Measurements from ENCODE around the gene HTT. TPM values are rescaled to one million over a fixed set of nuclear protein-coding genes. Genes with fewer than 3 reads are reported as not detected.

HTT gene
- total and polyA plus RNA-seq, 4 donors = 8.6 to 39.8 (median 16.4) TPM

GRCh38 chr4:3252831-3253641, 178.6 kb downstream of the HTT start:
- DNase-seq (ENCODE audit: low spot score) = no peak
- H3K27ac ChIP-seq (ENCODE audit: low read depth in 1 of 2, low read length in 2 of 2) = no peak overlapping the region
- no peak overlapping the region for H3K9ac ChIP-seq (ENCODE audit: low read depth in 1 of 2, low read length in 2 of 2)
- no peaks in the 10 kb centered on the region for H3K9me3 ChIP-seq (ENCODE audit: control insufficient read depth in 4 of 4, low read length in 3 of 4)
- no peaks in the 10 kb centered on the region for H3K27me3 ChIP-seq (ENCODE audit: control insufficient read depth in 4 of 4, insufficient read depth in 4 of 4, low read length in 3 of 4)
- H3K36me3 ChIP-seq (ENCODE audit: control insufficient read depth in 4 of 4, insufficient read depth in 3 of 4, low read depth in 1 of 4, low read length in 3 of 4) = peaks cover 0 to 3% (median 0%) of the 10 kb centered on the region in 4 donors
- no peak for TF ChIP-seq FOXA1 (IDR thresholded peaks at IDR 0.05)
- no peak for TF ChIP-seq RAD21 (IDR thresholded peaks at IDR 0.05)
- TF ChIP-seq, protein P1, sequence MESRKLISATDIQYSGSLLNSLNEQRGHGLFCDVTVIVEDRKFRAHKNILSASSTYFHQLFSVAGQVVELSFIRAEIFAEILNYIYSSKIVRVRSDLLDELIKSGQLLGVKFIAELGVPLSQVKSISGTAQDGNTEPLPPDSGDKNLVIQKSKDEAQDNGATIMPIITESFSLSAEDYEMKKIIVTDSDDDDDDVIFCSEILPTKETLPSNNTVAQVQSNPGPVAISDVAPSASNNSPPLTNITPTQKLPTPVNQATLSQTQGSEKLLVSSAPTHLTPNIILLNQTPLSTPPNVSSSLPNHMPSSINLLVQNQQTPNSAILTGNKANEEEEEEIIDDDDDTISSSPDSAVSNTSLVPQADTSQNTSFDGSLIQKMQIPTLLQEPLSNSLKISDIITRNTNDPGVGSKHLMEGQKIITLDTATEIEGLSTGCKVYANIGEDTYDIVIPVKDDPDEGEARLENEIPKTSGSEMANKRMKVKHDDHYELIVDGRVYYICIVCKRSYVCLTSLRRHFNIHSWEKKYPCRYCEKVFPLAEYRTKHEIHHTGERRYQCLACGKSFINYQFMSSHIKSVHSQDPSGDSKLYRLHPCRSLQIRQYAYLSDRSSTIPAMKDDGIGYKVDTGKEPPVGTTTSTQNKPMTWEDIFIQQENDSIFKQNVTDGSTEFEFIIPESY (IDR thresholded peaks at IDR 0.05) = no peak
- TF ChIP-seq EGR1 (IDR thresholded peaks at IDR 0.05; ENCODE audit: low read depth in 2 of 2) = no peak
- no peak for TF ChIP-seq MAX (IDR thresholded peaks at IDR 0.05)
- no peak for TF ChIP-seq HNF4G (IDR thresholded peaks at IDR 0.05)
- TF ChIP-seq FOXA2 (IDR thresholded peaks at IDR 0.05) = no peak
- TF ChIP-seq RXRA (IDR thresholded peaks at IDR 0.05) = no peak
- TF ChIP-seq JUND (IDR thresholded peaks at IDR 0.05) = no peak
- no peak for TF ChIP-seq SP1 (IDR thresholded peaks at IDR 0.05)
- TF ChIP-seq GABPA (IDR thresholded peaks at IDR 0.05 in 1 of 2, conservative IDR thresholded peaks at IDR 0.05 in 1 of 2) = no peak
- TF ChIP-seq TAF1 (conservative IDR thresholded peaks at IDR 0.05) = no peak
- TF ChIP-seq REST (IDR thresholded peaks at IDR 0.05) = no peak
- no peak for TF ChIP-seq CTCF (IDR thresholded peaks at IDR 0.05; ENCODE audit: low read depth, low read length, missing input control)
- TF ChIP-seq HNF4A (conservative IDR thresholded peaks at IDR 0.05) = no peak
- no peak for TF ChIP-seq YY1 (IDR thresholded peaks at IDR 0.05)
- no peak for TF ChIP-seq ATF3 (IDR thresholded peaks at IDR 0.05)
- no peak for TF ChIP-seq NR2F2 (IDR thresholded peaks at IDR 0.05)
- no peaks in the 10 kb centered on the region for H3K4me1 ChIP-seq (ENCODE audit: control insufficient read depth in 4 of 4, insufficient read depth in 4 of 4, low read length in 3 of 4)
- no peak overlapping the region for H3K4me3 ChIP-seq (ENCODE audit: low read depth in 1 of 3, low read length in 3 of 3)
- WGBS = 94% methylated on average over 38 of the region's 38 CpGs
